Vagina (tissue), 2 donors: ENCODE data around the gene ANP32B.
"Not testable (repeated sequence)": the region's sequence is repeated elsewhere in the genome, so short reads cannot be mapped to it uniquely, and the experiment has no call there.

Experiments
- CTCF ChIP-seq, 3 experiments: fragments of 450-650 bp in 2 of 3; fragments of 200-600 bp in 1 of 3; sonication (generic) in 1 of 3; IDR thresholded peaks; one replicate each; pipeline ENCODE4 v1.5.1; 2017 to 2019; ENCODE audit warnings: antibody characterized with exemption in 3 of 3, mild to moderate bottlenecking in 2 of 3, moderate library complexity in 2 of 3
- POLR2A ChIP-seq, 2 donors: fragments of 450-650 bp; IDR thresholded peaks; one replicate each; pipeline ENCODE4 v1.6.1; 2017; ENCODE audit warnings: antibody characterized with exemption in 2 of 2, mild to moderate bottlenecking in 2 of 2, moderate library complexity in 2 of 2
- POLR2AphosphoS5 ChIP-seq, 2 donors: sonication (generic); formaldehyde crosslinking; IDR thresholded peaks; one replicate each; pipeline ENCODE4 v1.9.0; 2017; ENCODE audit warnings: antibody characterized with exemption in 2 of 2, mild to moderate bottlenecking in 2 of 2, low read depth in 1 of 2; ENCODE audit not compliant: insufficient read depth in 1 of 2

- not testable (repeated sequence) for TF ChIP-seq POLR2A (IDR thresholded peaks at IDR 0.05); CTCF (IDR thresholded peaks at IDR 0.05); POLR2AphosphoS5 (IDR thresholded peaks at IDR 0.05; ENCODE audit: insufficient read depth in 1 of 2, low read depth in 1 of 2)
Measured at GRCh38 chr9:97945470-97945869, 37.7 kb upstream of the ANP32B start.
